IMR-90 (cell line): ENCODE measurements around the gene GSK3B. TPM values are rescaled to one million over a fixed set of nuclear protein-coding genes. Genes with fewer than 3 reads are reported as not detected.

Source experiments
- ATAC-seq: fragments of 200-7000 bp; cut with Tn5 transposase; 2 replicates; pipeline ENCODE4 v1.9.1; 2020; ENCODE audit warnings: low read depth, mild to moderate bottlenecking, moderate library complexity
- BruUV-seq: library from RNA; stranded (reverse); fragments of 400-500 nt; replicated peaks from 2 replicates; lab custom pipeline; 2021; lab: Mats Ljungman, UMichigan
- CTCF ChIA-PET: fragments of 300-600 bp; formaldehyde crosslinking; extraction: SDS; loops from one replicate; lab custom pipeline; 2021; ENCODE audit warnings: antibody characterized with exemption; lab: Yijun Ruan, JAX
- POLR2A ChIA-PET: fragments of 300-600 bp; sonication (Branson Sonifier 250); formaldehyde crosslinking; loops from one replicate; lab custom pipeline; 2022; ENCODE audit warnings: antibody characterized with exemption; ENCODE audit not compliant: unreplicated experiment; lab: Charles Lee
- DNase-seq: peaks from one replicate; pipeline ENCODE4 v3.0.0; 2013
- H2AFZ ChIP-seq: replicated peaks from 2 replicates; pipeline ENCODE3; 2013; ENCODE audit warnings: low read length, mild to moderate bottlenecking; ENCODE audit not compliant: poor library complexity
- H2AK5ac ChIP-seq: 2 replicates; pipeline ENCODE4 v1.6.1; 2013; ENCODE audit warnings: low read depth, low read length, inconsistent platforms
- H2AK9ac ChIP-seq: replicated peaks from 2 replicates; pipeline ENCODE3; 2013; ENCODE audit warnings: mild to moderate bottlenecking, low read depth, low read length, moderate library complexity; ENCODE audit not compliant: poor library complexity
- H2BK120ac ChIP-seq: 2 replicates; pipeline ENCODE4 v1.6.1; 2013; ENCODE audit warnings: low read depth, low read length, inconsistent platforms
- H2BK15ac ChIP-seq: 3 replicates; pipeline ENCODE4 v1.6.1; 2013; ENCODE audit warnings: low read depth, low read length, inconsistent platforms
- H2BK20ac ChIP-seq: 2 replicates; pipeline ENCODE4 v1.6.1; 2013; ENCODE audit warnings: low read depth, mild to moderate bottlenecking, inconsistent platforms, low read length, moderate library complexity
- H2BK5ac ChIP-seq: 2 replicates; pipeline ENCODE4 v1.6.1; 2013; ENCODE audit warnings: mild to moderate bottlenecking, low read depth, low read length, inconsistent platforms; ENCODE audit not compliant: poor library complexity, severe bottlenecking
- H3K14ac ChIP-seq: replicated peaks from 2 replicates; pipeline ENCODE4 v1.6.1; 2013; ENCODE audit warnings: low read depth, low read length, inconsistent platforms
- H3K18ac ChIP-seq: 2 replicates; pipeline ENCODE4 v1.6.1; 2013; ENCODE audit warnings: low read depth, low read length, control low read depth
- H3K23ac ChIP-seq: 2 replicates; pipeline ENCODE4 v1.6.1; 2013; ENCODE audit warnings: low read depth, low read length, inconsistent platforms
- H3K27ac ChIP-seq: 2 replicates; pipeline ENCODE4 v1.5.1; 2013; ENCODE audit warnings: mild to moderate bottlenecking, control low read depth, low read length; ENCODE audit not compliant: insufficient read depth
- H3K27me3 ChIP-seq: 2 replicates; pipeline ENCODE4 v1.6.1; 2013; ENCODE audit warnings: low read length; ENCODE audit not compliant: control insufficient read depth, insufficient read depth
- H3K36me3 ChIP-seq: 2 replicates; pipeline ENCODE4 v1.6.1; 2013; ENCODE audit warnings: low read length, mixed read lengths; ENCODE audit not compliant: control insufficient read depth, insufficient read depth
- H3K4ac ChIP-seq: 2 replicates; pipeline ENCODE4 v1.6.1; 2013; ENCODE audit warnings: low read depth, low read length, inconsistent platforms
- H3K4me1 ChIP-seq: 2 replicates; pipeline ENCODE4 v1.6.1; 2013; ENCODE audit warnings: low read length, mixed read lengths; ENCODE audit not compliant: control insufficient read depth, insufficient read depth
- H3K4me2 ChIP-seq: 2 replicates; pipeline ENCODE4 v1.6.1; 2013; ENCODE audit warnings: low read depth, mild to moderate bottlenecking, control low read depth, low read length, moderate library complexity
- H3K4me3 ChIP-seq: 2 replicates; pipeline ENCODE4 v1.5.1; 2013; ENCODE audit warnings: low read depth, mild to moderate bottlenecking, control low read depth, low read length, moderate library complexity; ENCODE audit not compliant: insufficient read depth
- H3K56ac ChIP-seq: 2 replicates; pipeline ENCODE4 v1.6.1; 2013; ENCODE audit warnings: low read length, inconsistent platforms; ENCODE audit not compliant: insufficient read depth; ENCODE audit errors: extremely low read depth
- H3K79me1 ChIP-seq, 2 experiments: 2 replicates each; pipeline ENCODE4 v1.6.1; 2013; ENCODE audit warnings: low read length in 2 of 2, inconsistent platforms in 1 of 2, low read depth in 1 of 2
- H3K9ac ChIP-seq: 2 replicates; pipeline ENCODE4 v1.6.1; 2013; ENCODE audit warnings: low read depth, low read length, control low read depth
- H3K9me1 ChIP-seq: 2 replicates; pipeline ENCODE4 v1.6.1; 2013; ENCODE audit warnings: low read length, inconsistent platforms; ENCODE audit not compliant: insufficient read depth
- H3K9me3 ChIP-seq: 2 replicates; pipeline ENCODE4 v1.6.1; 2013; ENCODE audit warnings: low read length; ENCODE audit not compliant: control insufficient read depth, insufficient read depth
- H4K20me1 ChIP-seq: 2 replicates; pipeline ENCODE4 v1.6.1; 2013; ENCODE audit warnings: low read length, inconsistent platforms; ENCODE audit not compliant: insufficient read depth
- H4K5ac ChIP-seq: 2 replicates; pipeline ENCODE4 v1.6.1; 2013; ENCODE audit warnings: mild to moderate bottlenecking, low read depth, low read length, control low read depth
- H4K8ac ChIP-seq, 2 experiments: 2 replicates each; pipeline ENCODE4 v1.6.1; 2013; ENCODE audit warnings: low read depth in 2 of 2, low read length in 2 of 2, control low read depth in 1 of 2, inconsistent platforms in 1 of 2
- H4K91ac ChIP-seq: 2 replicates; pipeline ENCODE4 v1.6.1; 2013; ENCODE audit warnings: low read depth, low read length, inconsistent platforms; ENCODE audit not compliant: insufficient read depth
- BHLHE40 ChIP-seq: fragments of 150-350 bp; IDR thresholded peaks from 2 replicates; pipeline ENCODE4 v1.6.1; 2016; ENCODE audit warnings: mild to moderate bottlenecking, low read depth, low read length
- CEBPB ChIP-seq: IDR thresholded peaks from 2 replicates; pipeline ENCODE4 v1.6.1; 2012; ENCODE audit warnings: low read depth, low read length, improper control_type of control experiment
- CHD1 ChIP-seq: IDR thresholded peaks from 2 replicates; pipeline ENCODE4 v1.6.1; 2012; ENCODE audit warnings: low read depth, low read length, improper control_type of control experiment
- CTCF ChIP-seq: conservative IDR thresholded peaks from 2 replicates; pipeline ENCODE4 v1.5.1; 2012; ENCODE audit warnings: mild to moderate bottlenecking, low read depth, low read length, improper control_type of control experiment
- ELK1 ChIP-seq: fragments of 150-350 bp; IDR thresholded peaks from 2 replicates; pipeline ENCODE4 v1.6.1; 2016; ENCODE audit warnings: low read depth, mild to moderate bottlenecking, low read length, moderate library complexity, borderline replicate concordance
- FOS ChIP-seq: fragments of 150-350 bp; IDR thresholded peaks from 2 replicates; pipeline ENCODE4 v1.6.1; 2016; ENCODE audit warnings: low read depth, low read length
- MAFK ChIP-seq: IDR thresholded peaks from 2 replicates; pipeline ENCODE4 v1.6.1; 2012; ENCODE audit warnings: low read depth, low read length, improper control_type of control experiment
- MAZ ChIP-seq: IDR thresholded peaks from 2 replicates; pipeline ENCODE4 v1.6.1; 2012; ENCODE audit warnings: low read depth, mild to moderate bottlenecking, low read length, improper control_type of control experiment, moderate library complexity, borderline replicate concordance
- MXI1 ChIP-seq: IDR thresholded peaks from 2 replicates; pipeline ENCODE4 v1.6.1; 2012; ENCODE audit warnings: low read depth, mild to moderate bottlenecking, low read length, moderate library complexity, borderline replicate concordance
- NFE2L2 ChIP-seq: fragments of 150-350 bp; IDR thresholded peaks from 2 replicates; pipeline ENCODE4 v1.6.1; 2016; ENCODE audit warnings: low read depth, mild to moderate bottlenecking, low read length
- POLR2A ChIP-seq: IDR thresholded peaks from 2 replicates; pipeline ENCODE4 v1.6.1; 2012; ENCODE audit warnings: mild to moderate bottlenecking, low read depth, low read length
- RAD21 ChIP-seq: IDR thresholded peaks from 2 replicates; pipeline ENCODE4 v1.6.1; 2012; ENCODE audit warnings: low read length, improper control_type of control experiment
- RCOR1 ChIP-seq: IDR thresholded peaks from 2 replicates; pipeline ENCODE4 v1.6.1; 2012; ENCODE audit warnings: mild to moderate bottlenecking, low read length, improper control_type of control experiment; ENCODE audit not compliant: insufficient replicate concordance
- RFX5 ChIP-seq: IDR thresholded peaks from 2 replicates; pipeline ENCODE4 v1.8.0; 2012; ENCODE audit warnings: low read depth, mild to moderate bottlenecking, low read length, moderate library complexity
- SMC3 ChIP-seq: fragments of 150-350 bp; IDR thresholded peaks from 2 replicates; pipeline ENCODE4 v1.6.1; 2016; ENCODE audit warnings: low read depth, mild to moderate bottlenecking, antibody characterized with exemption, low read length, moderate library complexity
- USF2 ChIP-seq: fragments of 150-350 bp; IDR thresholded peaks from 2 replicates; pipeline ENCODE4 v1.6.1; 2017; ENCODE audit warnings: mild to moderate bottlenecking, antibody characterized with exemption, low read length, low read depth
- WGBS, 2 experiments: methylation state at CpG; one replicate each; pipeline versions ENCODE4 v1.1.5 to v1.1.7; 2013; ENCODE audit warnings: missing lambda C conversion rate in 2 of 2; ENCODE audit not compliant: insufficient read length in 1 of 2; ENCODE audit errors: extremely low coverage in 2 of 2; 5-methylcytosine and 5-hydroxymethylcytosine counted together
- dilution Hi-C: fragments of 300-500 bp; cut with HindIII; formaldehyde crosslinking; loops from one replicate; pipeline ENCODE4 v1.14.3; 2018; ENCODE audit warnings: low sequenced_read_pairs; ENCODE audit not compliant: unreplicated experiment
- in situ Hi-C: fragments of 300-500 bp; cut with MboI; formaldehyde crosslinking; loops from 3 replicates; pipeline ENCODE4 v1.14.3; 2019; ENCODE audit warnings: low sequenced_read_pairs, inconsistent platforms, mixed read lengths
- intact Hi-C: fragments of 100-400 bp; cut with micrococcal nuclease; formaldehyde crosslinking; loops from 2 replicates; pipeline ENCODE4 v1.10.0; 2022
- polyA plus RNA-seq, 3 experiments: library from polyadenylated mRNA; depleted of rRNA; stranded (reverse); fragments of >200 nt; gene quantifications; 2 replicates each; pipeline ENCODE4 v1.2.3, GENCODE V29; 2012; ENCODE audit warnings: low replicate concordance in 1 of 3
- total RNA-seq: library from RNA; depleted of rRNA; stranded (reverse); fragments of >200 nt; gene quantifications from 2 replicates; pipeline ENCODE4 v1.2.3, GENCODE V29; 2012

Gene GSK3B
- total and polyA plus RNA-seq, 2 of the 4 experiments (the other 2 are of a cell fraction) = 19.2 to 33.2 TPM

- ChIA-PET POLR2A (interaction anchor here (0.5 kb wide), 2 partner anchors 9 to 60 kb away, joined by 6 to 19 read pairs; no protein-coding TSS in a partner anchor), CTCF (no interaction called here)
- H3K4me2 ChIP-seq = no peak overlapping the region
- no peak overlapping the region for H3K4me3 ChIP-seq
- no peak overlapping the region for H3K9ac ChIP-seq
- H2AFZ ChIP-seq = no peak overlapping the region
- no peaks in the 10 kb centered on the region for H3K27me3 ChIP-seq
- no peak overlapping the region for H3K14ac ChIP-seq
- H3K18ac ChIP-seq = no peak overlapping the region
- H3K9me1 ChIP-seq = no peaks in the 10 kb centered on the region
- peaks cover 1% of the 10 kb centered on the region; the same call in 1 of the 2 replicates for H3K4me1 ChIP-seq
- H3K79me1 ChIP-seq = peaks cover 19 to 48% of the 10 kb centered on the region in 2 experiments
- WGBS, 2 experiments = no CpG with 5 or more reads among the region's 6 CpGs
- no peak overlapping the region for H2BK5ac ChIP-seq
- H3K23ac ChIP-seq = no peak overlapping the region
- no peak overlapping the region for H2BK20ac ChIP-seq
- intact Hi-C loops (no loop called here), in situ Hi-C loops (no loop called here), dilution Hi-C loops (no loop called here)
- no peaks in the 10 kb centered on the region for H3K36me3 ChIP-seq
- ATAC-seq (no peak), DNase-seq (no peak)
- H4K8ac ChIP-seq = no peak overlapping the region
- H3K4ac ChIP-seq = no peak overlapping the region
- no peak overlapping the region for H2BK120ac ChIP-seq
- H3K56ac ChIP-seq = no peak overlapping the region
- no peak overlapping the region for H2AK5ac ChIP-seq
- no peak overlapping the region for H3K27ac ChIP-seq
- H2BK15ac ChIP-seq = no peak overlapping the region
- no peak overlapping the region for H4K5ac ChIP-seq
- no peaks in the 10 kb centered on the region for H3K9me3 ChIP-seq
- BruUV-seq = no TSS peak
- no peak overlapping the region for H4K91ac ChIP-seq
- H4K20me1 ChIP-seq = peaks cover 50% of the 10 kb centered on the region
- no peak overlapping the region for H2AK9ac ChIP-seq
- TF ChIP-seq MAFK = no peak
- no peak for TF ChIP-seq RAD21
- no peak for TF ChIP-seq CEBPB
- no peak for TF ChIP-seq MAZ
- no peak for TF ChIP-seq SMC3
- no peak for TF ChIP-seq MXI1
- TF ChIP-seq CHD1 = no peak
- no peak for TF ChIP-seq ELK1
- TF ChIP-seq NFE2L2 = no peak
- TF ChIP-seq RCOR1 = no peak
- no peak for TF ChIP-seq BHLHE40
- no peak for TF ChIP-seq FOS
- TF ChIP-seq RFX5 = no peak
- TF ChIP-seq POLR2A = no peak
- no peak for TF ChIP-seq CTCF
- no peak for TF ChIP-seq USF2
Observed at GRCh38 chr3:119955972-119956371, 138.3 kb downstream of the GSK3B start.
